AG09309 (cell line): ENCODE data around the gene WHRN.

Experiments used
- DNase-seq: peaks from one replicate; pipeline ENCODE4 v3.0.0-alpha.2; 2010; ENCODE audit warnings: low read depth
- H3K4me3 ChIP-seq: 2 replicates; pipeline ENCODE4 v1.5.1; 2011; ENCODE audit warnings: mild to moderate bottlenecking, low read depth, low read length, moderate library complexity; ENCODE audit not compliant: control insufficient read depth
- CTCF ChIP-seq: IDR thresholded peaks from 2 replicates; pipeline ENCODE4 v1.5.1; 2011; ENCODE audit warnings: mild to moderate bottlenecking, low read depth, low read length, inconsistent platforms; ENCODE audit not compliant: insufficient read depth, control insufficient read depth; ENCODE audit errors: missing control alignments

WHRN gene

DNA sequence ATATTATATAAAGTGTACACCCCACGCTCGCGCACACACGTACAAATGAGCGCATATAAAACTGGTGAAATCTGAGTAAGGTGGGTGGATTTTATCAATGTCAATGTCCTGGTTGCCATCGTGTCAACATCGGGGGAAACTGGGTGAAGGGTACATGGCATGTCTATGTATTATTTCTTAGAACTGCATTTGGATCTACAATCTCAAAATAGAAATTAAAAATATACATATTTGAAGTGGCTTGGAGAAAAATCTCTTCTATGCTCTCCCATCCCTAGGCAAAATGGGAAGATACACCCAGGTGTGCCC lies 763 bp upstream of the WHRN start:
- H3K4me3 ChIP-seq: peak overlapping the region; percentile 93
- no peak for TF ChIP-seq CTCF
- no peak for DNase-seq

DNA sequence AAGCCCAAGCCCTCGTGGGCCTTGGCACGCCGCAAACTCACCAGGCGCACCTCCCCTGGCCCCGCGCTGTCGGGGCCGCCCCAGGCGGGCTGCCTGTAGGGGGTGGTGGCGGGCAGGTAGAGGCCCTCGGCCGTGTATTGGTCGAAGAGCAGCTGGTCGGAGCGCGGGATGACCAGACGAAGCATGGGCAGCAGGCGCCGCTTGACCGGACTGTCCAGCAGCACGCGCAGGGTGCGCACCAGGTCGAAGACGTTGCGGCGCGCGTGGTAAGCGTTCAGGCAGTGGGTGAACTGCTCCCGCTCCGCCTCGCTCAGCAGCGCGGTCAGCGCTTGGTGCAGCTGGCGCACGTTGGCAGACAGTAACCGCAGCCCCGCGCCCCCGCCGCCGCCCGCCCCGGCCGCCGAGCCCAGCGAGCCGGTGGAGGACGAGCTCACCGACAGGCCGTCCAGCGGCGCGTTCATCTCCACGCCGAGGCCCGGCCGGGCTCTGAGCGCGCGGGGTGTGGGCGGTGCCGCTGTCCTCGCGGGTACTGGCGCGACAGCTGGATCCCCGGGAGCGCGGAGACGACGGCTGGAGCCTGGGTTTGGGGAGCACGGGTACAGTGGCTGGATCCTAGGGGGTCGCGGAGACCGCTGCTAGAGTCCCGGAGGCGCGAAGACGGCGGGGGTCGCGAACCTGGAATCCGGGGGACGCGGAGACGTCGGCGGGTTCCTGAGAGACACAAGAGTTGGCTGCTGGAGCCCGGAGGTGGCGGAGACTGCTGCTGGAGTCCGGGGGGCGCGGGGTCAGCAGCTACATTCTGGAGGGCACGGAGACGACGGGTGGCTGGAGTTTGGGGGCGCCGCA lies 709 bp downstream of the WHRN start:
- peak overlapping the region; percentile 93 for H3K4me3 ChIP-seq
- TF ChIP-seq CTCF: peak; percentile 53
- DNase-seq: no peak

DNA sequence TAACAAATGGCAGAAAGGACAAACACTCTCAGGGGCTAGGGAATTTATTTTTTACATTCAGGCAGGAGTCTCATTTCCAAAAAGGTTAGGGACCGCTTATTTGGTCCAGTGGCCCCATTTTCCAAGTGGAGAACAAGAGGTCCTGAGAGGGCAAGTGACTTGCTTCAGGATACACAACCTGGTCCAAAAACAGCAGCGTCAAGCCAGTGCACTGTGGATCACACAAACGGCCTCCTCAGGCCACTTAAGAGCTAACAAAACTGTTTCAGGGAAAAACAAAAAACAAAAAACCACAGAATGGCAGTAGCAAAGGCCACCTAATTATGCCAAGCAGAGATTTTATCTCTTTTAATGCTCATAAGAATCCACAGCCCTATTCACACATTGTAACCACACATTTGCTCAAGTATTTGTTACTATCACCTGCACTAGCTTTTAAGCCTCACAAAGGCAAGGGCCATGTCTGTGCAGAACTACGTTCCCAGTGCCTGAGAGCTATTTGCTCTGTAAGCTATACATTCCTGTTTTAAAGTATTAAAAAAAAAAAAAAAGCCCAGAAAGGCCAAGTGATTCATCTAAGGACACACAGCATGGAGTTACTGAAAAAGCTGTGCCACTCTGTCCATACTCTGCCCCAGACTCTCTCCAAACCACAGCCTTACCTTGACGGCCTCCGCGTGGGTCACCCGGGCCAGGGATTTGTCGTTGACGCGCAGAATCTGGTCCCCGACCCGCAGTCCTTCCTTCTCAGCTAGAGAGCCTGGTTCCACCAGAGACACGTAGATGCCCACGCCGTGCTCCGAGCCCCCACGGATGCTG lies 1.5 kb downstream of the WHRN start:
- peak overlapping the region; percentile 93 for H3K4me3 ChIP-seq
- TF ChIP-seq CTCF: no peak
- DNase-seq: no peak

DNA sequence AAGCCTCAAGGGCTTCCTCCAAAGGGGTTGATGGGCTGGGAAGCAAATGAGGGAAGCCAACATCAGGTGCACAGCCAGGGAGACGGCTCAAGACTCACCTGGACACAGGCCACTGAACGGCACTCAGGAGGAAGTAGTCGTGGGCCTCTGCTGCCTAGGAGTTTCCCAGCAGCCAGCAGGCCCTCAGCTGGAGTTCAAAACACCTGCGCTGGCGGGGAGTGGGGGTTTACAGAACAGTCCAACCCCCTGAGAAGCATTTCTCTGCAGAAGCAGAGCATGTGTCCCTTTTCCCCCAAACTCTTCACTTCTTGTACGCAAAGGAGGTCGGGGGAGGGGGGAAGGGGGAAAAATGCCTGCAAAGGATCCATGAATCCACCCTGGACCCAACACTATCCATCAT lies 2.3 kb downstream of the WHRN start:
- no peak for TF ChIP-seq CTCF
- H3K4me3 ChIP-seq: no peak overlapping the region
- DNase-seq: no peak

DNA sequence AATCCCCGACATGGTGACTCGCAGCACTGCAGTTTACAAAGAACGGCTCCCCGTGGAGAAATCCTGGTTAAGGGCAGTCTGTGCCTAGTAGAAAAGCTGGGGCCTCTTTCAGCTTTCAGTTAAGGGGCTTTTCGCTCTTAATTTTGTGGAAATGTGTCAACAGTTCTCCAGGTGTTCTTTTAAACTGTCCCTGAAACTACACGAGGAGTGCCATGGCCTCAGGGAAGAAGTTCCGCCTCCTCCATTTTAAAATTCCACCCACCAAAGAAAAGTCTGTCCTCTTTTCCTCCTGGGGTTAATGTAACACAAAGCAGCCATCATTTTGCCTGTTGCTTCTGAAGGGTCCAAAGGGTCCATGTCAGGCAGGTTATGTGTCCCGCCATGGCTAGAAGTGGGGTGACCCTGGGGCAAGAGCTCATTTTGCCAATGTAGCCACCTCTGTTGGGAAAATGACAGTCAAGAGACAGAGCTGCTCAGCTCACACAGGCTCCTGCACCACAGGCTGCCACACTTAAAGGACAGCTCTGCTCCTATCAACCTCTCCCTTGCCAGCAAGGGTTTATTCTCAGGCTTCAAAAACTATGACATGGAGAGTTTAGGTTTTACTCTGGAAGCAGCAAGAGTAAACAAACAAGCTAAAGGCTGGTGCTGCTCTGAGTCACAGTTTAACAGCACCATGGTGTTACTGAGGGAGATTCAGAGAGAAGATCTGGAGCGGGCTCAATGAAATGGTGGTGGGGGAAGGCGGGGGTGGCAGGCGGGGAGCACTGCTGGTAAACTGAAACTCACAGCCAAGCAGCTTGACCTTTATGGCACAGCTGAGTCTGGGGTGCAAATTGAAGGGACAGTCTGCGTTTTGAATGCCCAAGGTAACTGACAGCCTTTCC lies 3.2 kb downstream of the WHRN start:
- TF ChIP-seq CTCF: no peak
- H3K4me3 ChIP-seq: no peak overlapping the region
- DNase-seq: peak; percentile 18

- TF ChIP-seq CTCF: no peak
- DNase-seq: no peak
These were observed 4.5 kb downstream of the WHRN start for GRCh38 chr9:114500697-114501292.

More at GRCh38 chr9:114500697-114501292, 4.5 kb downstream of the WHRN start:
- no peak overlapping the region for H3K4me3 ChIP-seq
